GM10266 (cell line): ENCODE results near the gene CNN2.

ENCODE experiments used
- DNase-seq: peaks from one replicate; pipeline ENCODE4 v3.0.0; 2012; ENCODE audit errors: extremely low spot score
- TF ChIP-seq, protein P1 (sequence below): IDR thresholded peaks from 2 replicates; pipeline ENCODE4 v1.5.1; 2012; ENCODE audit warnings: mild to moderate bottlenecking, low read depth; ENCODE audit not compliant: control insufficient read depth, insufficient read depth; ENCODE audit errors: missing control alignments

Gene CNN2

DNA sequence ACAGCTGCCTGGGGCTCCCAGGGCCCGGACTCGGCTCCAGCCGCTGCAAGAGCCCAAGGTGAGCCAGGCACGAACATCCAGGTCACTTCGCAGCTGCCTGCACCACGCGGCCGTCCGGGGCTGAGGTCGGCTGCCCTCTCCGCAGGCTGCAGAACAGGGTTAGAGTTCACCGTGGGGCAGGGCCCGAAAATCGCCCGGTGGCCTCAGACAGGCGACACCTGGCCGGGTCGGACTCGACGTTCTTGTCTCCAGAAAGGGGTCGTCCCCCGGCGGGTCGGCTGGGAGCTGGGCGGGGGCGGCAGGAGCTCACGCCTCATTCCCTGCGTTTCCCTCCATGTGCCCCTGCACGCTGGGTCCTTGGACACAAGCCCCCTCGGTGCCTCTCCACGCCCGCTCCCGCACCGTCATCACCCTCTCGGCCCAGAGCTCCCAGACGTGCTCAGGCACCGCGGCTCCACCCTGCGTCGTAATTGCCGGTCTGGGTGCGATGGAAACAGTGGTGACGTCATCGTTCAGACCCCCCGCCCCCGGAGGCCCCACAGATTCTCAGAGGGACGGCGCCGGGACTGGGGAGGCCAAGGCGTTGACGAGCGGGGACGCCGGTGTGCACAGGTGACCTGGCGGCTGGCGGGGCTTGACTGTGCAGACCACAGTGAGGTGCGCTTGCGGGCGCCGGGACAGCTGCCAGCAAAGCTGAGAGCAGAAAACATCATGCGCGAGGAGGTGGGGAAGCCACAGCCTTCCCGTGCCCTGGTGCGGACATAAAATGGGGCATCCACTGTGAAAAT, 30.2 kb upstream of the CNN2 start:
- peak; percentile 87 for DNase-seq
- TF ChIP-seq, protein P1, sequence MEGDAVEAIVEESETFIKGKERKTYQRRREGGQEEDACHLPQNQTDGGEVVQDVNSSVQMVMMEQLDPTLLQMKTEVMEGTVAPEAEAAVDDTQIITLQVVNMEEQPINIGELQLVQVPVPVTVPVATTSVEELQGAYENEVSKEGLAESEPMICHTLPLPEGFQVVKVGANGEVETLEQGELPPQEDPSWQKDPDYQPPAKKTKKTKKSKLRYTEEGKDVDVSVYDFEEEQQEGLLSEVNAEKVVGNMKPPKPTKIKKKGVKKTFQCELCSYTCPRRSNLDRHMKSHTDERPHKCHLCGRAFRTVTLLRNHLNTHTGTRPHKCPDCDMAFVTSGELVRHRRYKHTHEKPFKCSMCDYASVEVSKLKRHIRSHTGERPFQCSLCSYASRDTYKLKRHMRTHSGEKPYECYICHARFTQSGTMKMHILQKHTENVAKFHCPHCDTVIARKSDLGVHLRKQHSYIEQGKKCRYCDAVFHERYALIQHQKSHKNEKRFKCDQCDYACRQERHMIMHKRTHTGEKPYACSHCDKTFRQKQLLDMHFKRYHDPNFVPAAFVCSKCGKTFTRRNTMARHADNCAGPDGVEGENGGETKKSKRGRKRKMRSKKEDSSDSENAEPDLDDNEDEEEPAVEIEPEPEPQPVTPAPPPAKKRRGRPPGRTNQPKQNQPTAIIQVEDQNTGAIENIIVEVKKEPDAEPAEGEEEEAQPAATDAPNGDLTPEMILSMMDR = no peak

DNA sequence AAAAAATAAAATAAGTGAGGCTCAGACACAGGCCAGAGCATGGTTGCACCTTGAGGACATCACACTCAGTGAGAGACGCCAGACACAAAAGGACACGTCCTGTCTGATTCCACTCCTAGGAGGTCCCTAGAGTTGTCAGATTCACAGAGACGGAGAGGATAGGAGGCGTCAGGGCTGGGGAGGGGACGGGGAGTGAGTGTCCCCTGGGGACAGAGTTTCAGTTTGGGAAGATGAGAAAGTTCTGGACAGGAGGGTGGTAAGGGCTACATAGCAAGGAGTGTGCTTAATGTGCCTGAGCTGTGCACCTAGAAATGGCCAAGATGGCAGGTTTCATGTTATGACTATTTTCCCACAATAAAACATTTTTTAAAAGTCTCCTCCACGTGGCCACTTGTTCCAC, 28.3 kb upstream of the CNN2 start:
- DNase-seq = no peak
- TF ChIP-seq, protein P1 = no peak

DNA sequence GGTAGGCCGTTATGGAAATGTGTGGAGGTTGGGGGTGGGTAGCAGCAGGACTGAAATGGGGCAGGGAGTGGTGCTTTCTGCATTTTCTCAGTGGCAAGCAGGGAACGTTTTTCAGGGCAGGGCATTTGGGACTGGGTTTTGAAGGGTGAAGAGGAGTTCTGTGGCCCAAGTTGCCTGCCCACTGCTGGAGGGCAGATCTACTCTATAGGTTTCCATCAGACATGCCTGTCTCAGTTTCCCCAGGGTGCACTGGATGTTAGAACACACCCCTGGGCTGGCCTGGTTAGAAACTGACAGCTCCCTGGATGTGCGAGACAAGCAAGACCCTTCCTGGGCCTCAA, 27.1 kb upstream of the CNN2 start:
- TF ChIP-seq, protein P1 = no peak
- no peak for DNase-seq

DNA sequence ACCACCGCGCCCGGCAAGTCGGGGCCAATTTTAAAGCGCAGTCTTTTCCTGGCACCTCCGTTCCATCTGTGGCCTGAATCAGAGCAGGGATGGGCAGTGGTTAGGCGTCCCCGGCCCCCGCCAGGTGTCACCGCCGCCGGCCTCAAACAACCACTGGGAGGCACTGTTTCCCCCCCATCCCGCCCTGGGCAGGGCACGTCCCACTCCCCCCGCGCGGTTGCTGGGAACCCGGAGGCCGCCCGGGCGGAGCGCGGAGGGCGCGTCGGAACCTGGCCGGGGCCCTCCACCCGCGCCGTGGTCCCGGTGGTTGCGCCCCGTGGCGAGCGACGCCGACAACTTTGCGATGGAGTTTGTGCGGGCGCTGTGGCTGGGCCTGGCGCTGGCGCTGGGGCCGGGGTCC, 26.3 kb upstream of the CNN2 start, which contains the start of gene GRIN3B:
Gene GRIN3B (plus strand): TSS at position 325 of the 400 bp plus-strand sequence. CDS start 19 bp downstream, at position 344.
- TF ChIP-seq, protein P1 = peak; percentile 51
- DNase-seq = peak; percentile 86

DNA sequence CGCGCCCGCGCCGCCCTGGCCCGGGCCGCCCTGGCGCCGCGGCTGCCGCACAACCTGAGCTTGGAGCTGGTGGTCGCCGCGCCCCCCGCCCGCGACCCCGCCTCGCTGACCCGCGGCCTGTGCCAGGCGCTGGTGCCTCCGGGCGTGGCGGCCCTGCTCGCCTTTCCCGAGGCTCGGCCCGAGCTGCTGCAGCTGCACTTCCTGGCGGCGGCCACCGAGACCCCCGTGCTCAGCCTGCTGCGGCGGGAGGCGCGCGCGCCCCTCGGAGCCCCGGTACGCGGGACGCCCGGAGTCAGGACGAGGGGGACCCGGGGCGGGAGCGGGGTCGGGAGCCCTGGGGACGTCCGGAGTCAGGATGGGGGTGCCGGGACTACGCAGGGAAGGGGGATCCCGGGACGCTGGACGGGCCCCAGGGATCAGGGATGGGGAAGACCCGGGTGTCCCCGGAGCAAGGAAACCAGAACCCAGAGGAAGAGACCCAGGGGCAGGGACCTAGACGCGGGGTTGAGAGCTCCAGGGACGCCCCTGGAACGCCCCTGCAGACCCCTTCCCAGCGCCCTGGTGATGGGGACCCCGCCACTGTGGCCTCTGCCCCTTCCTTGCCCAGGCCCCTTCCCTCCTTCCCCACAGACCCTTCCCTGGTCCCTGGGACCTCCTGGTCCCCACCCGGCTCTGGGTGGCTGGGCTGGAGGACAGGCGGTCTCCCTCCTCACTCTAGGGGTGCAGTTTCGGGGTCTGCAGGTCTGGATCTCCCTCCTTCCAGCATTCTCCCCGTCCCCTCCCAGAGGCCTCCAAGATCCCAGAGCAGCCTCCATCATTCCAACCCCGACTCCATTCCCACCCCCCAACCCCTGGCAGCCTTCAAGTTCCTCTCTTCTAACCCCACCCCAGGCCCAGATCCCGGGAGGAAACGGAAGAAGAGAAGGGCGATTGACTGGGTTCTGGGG, 25.5 kb upstream of the CNN2 start:
- TF ChIP-seq, protein P1 = no peak
- peak; percentile 71 for DNase-seq

DNA sequence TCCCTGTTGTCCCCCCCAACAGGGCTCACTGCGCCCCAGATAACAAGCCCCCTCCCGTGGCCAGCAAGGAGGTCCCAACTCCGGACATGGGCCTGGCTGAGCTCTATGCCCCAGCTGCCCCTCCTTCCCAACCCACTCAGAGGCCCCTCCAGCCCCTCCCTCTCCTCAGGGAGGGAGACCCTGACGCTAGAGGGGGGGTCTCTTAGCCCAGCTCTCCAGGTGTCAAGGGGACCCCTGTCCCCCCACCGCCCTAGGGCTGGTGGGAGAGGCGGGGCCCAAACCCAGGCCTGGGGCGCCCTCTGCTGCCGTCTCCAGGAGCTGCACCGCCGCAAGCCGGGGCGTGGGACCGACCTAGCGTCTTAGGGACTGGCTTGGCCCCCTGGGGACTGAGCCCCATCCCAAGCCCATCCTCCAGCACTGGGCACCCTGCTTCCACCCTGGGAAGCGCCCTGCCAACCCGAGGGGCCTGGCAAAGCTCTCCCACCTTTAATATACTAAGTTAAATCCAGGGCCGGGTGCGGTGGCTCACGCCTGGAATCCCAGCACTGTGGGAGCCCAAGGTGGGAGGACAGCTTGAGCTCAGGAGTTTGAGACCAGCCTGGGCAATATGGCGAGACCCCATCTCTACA, 24.8 kb upstream of the CNN2 start:
- peak; percentile 91 for DNase-seq
- TF ChIP-seq, protein P1 = peak; percentile 98
